ENCODE data around the gene ATPAF2. TPM values are rescaled to one million over a fixed set of nuclear protein-coding genes. Genes with fewer than 3 reads are reported as not detected.
"Not testable (repeated sequence)": the region's sequence is repeated elsewhere in the genome, so short reads cannot be mapped to it uniquely, and the experiment has no call there.

ATPAF2 gene
- total RNA-seq, 1 donor from 2014 or later, result 37.0 TPM

DNA sequence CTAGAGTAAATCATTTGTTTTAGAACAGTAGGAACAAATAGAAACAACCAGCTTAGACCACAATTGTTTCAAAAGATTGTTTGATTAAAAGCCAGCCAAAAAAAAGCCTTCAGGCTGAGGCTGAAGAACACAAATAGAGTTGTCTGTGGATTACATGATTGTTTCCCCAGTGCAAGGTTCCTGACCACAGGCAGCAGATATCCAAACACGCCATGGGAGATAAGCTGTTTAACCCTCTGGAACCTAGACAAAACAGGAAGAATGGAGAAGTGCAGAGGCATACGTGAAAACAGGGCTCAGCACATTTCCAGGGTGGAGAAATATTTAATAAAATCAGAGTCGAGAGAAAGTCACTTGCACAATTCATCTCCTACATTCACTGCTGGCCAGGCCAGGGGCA, 21.0 kb downstream of the ATPAF2 start:
- ATAC-seq (peak; percentile 39), DNase-seq (no peak)
- intact Hi-C loops (cut with micrococcal nuclease), result loop anchor here (10.0 kb wide), 1 partner anchor 93 kb away; no protein-coding TSS in a partner anchor

DNA sequence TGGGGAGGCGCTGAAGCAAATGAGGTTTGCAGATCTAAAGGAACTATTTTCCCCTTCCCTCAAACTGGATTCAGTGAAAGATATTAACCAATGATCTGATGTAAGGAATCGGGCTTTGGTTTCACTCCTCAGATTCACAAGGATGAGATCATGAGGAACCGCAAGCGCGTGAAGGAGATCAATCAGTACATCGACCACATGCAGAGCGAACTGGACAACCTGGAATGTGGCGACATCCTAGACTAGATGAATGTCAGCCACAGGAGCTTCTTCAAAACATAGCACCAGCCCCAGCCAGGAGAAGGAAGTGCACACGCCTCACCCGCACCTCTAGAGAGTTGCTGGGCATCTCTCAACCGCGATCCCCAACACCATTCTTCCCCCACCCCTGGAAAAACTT, 22.5 kb downstream of the ATPAF2 start:
- DNase-seq, result no peak
- ATAC-seq, result no peak
- intact Hi-C loops (cut with micrococcal nuclease), result loop anchor here (10.0 kb wide), 1 partner anchor 92 kb away; no protein-coding TSS in a partner anchor

DNA sequence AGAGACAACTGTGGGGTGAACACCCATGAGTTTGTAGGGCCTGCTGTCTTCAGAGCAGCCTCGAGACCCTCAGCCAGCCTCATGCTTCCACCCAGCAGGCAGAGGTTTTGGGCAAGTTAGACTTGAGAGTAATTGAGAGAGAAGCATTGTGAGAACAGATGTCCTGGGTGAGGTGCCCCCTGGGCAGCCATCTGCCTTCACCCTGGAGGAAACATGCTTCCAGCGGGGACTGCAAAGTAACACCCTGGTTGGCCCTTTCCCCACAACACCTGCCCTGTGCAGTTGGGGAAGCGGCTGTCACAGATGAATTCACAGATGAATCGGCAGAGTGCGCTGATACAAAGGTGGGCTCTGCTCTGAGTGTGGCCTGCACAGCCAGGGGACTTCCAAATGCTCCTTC, 23.4 kb downstream of the ATPAF2 start:
- ATAC-seq, result no peak
- intact Hi-C loops (cut with micrococcal nuclease), result loop anchor here (10.0 kb wide), 1 partner anchor 91 kb away; no protein-coding TSS in a partner anchor
- DNase-seq, result no peak

GRCh38 chr17:18014006-18014405, 25.0 kb downstream of the ATPAF2 start:
- intact Hi-C loops (cut with micrococcal nuclease), result loop anchor here (10.0 kb wide), 1 partner anchor 89 kb away; no protein-coding TSS in a partner anchor
- ATAC-seq, result no peak
- no peak for DNase-seq

- ATAC-seq, result no peak
- intact Hi-C loops (cut with micrococcal nuclease), result loop anchor here (10.0 kb wide), 1 partner anchor 86 kb away; no protein-coding TSS in a partner anchor
- no peak for DNase-seq
Observed at GRCh38 chr17:18011286-18011685, 27.7 kb downstream of the ATPAF2 start.

- intact Hi-C loops (cut with micrococcal nuclease), result loop anchor here (10.0 kb wide), 1 partner anchor 85 kb away; no protein-coding TSS in a partner anchor
- ATAC-seq (peak; percentile 89), DNase-seq (peak; percentile 68)
Observed at GRCh38 chr17:18009609-18010420, 29.2 kb downstream of the ATPAF2 start.

- DNase-seq (no peak), ATAC-seq (peak; percentile 22)
- intact Hi-C loops (cut with micrococcal nuclease), result no loop called here
Observed at GRCh38 chr17:18008496-18009268, 30.3 kb downstream of the ATPAF2 start.

- no peak for ATAC-seq
- intact Hi-C loops (cut with micrococcal nuclease), result no loop called here
- no peak for DNase-seq
Observed at GRCh38 chr17:18006495-18007239, 32.3 kb downstream of the ATPAF2 start.

- ATAC-seq (no peak), DNase-seq (no peak)
- intact Hi-C loops (cut with micrococcal nuclease), result no loop called here
Observed at GRCh38 chr17:18005496-18005895, 33.5 kb downstream of the ATPAF2 start.

DNA sequence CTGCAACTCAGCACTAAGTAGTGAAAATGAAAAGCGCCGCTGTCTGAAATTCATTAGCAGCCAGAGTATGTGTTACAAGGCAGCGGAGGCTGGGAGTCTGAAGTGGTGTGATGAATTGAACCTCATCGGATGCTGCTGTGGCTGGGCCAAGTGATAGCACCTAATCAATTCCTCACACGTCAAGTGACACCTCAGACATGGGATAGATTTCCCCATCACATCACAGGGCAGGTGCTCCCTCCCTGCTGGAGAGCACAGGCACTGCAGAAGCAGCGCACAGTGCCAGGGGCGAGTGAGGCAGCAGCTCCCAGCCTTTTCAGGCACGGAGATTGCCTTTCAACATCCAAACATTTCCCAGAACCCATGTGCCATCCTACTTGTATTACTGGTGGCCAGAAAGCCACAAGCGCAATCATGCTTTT, 34.1 kb downstream of the ATPAF2 start:
- DNase-seq, result peak; percentile 43
- ATAC-seq, result peak; percentile 62

GRCh38 chr17:18004345-18004744, 34.6 kb downstream of the ATPAF2 start:
- ATAC-seq (no peak), DNase-seq (no peak)
- intact Hi-C loops (cut with micrococcal nuclease), result no loop called here

More for the DNA sequence above, 34.1 kb downstream of the ATPAF2 start:
- intact Hi-C loops (cut with micrococcal nuclease), result no loop called here

DNA sequence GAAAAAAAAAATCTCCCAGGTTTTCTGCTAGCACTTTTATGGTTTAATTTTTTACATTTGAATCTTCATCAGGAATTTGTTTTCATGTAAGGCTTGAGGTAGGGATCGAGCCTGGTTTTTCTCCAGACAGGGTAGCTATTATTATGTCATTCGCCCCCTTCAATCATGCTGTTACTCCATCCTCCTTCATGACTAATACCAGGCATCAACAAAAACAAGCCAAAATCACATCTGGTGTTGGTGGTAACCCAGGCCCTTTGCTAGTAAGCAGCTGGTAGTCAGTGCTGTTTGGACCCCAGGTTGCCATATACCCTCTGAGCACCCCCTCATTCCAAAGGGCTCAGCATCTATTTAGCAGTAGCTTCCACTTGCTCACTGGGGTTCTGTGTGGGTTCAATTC, 36.8 kb downstream of the ATPAF2 start:
- DNase-seq (no peak), ATAC-seq (no peak)
- intact Hi-C loops (cut with micrococcal nuclease), result no loop called here

GRCh38 chr17:18000030-18000408, 38.9 kb downstream of the ATPAF2 start:
- DNase-seq (no peak), ATAC-seq (no peak)
- intact Hi-C loops (cut with micrococcal nuclease), result no loop called here

DNA sequence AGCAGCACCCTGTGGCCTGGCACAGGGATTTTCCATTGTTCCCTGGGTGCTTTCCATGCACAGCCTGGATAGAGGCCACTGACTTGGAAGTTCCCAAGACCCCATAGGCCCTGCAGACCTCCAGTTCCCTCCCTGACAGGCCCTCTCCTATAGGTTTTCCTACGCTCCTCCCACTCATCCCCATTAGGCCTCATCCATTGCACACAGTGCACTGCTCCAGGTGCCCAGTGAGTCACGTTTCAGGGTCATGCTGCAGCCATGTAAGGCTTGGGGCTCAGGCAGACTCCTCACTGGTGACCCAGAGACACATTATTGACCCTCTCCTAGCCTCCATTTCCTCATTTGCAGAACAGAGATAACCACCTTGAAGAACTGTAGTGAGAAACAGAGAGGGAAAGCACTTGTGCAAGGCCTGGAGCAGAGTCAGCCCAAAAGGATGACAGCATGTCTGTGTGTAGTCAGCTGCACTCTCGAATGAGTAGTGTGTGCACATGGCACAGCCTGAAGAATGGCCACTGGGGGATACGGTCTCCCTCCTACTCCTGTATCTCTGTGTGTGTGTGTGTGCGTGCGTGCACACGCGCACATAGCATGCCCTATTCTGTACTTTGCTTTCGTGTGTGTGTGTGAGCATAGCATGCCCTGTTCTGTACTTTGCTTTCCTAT, 39.5 kb downstream of the ATPAF2 start:
- intact Hi-C loops (cut with micrococcal nuclease), result no loop called here
- DNase-seq (no peak), ATAC-seq (no peak)

DNA sequence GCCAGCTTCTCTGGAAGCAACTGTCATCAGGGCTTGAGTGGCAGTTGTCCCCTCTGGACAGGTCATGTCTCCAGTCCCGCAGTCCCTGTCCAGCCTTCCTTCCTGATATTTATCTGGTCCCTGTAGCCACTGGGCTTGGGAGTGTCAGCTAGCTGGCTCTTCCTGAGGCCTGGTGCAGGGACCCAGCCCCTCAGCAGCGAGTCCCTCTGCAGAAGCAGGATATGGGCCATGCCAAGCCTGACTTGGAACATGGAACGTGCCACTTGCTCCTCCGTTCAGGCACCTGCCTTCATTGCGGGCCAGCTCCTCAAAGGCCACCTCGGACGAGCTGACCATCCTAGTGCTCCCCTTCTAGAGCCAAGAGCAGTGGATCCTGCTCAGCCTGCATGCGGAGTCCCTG, 40.0 kb downstream of the ATPAF2 start:
- DNase-seq (no peak), ATAC-seq (no peak)
- intact Hi-C loops (cut with micrococcal nuclease), result no loop called here

- DNase-seq; intact Hi-C loops (cut with micrococcal nuclease); ATAC-seq: not testable (repeated sequence)
Observed at GRCh38 chr17:17995887-17996286, 43.1 kb downstream of the ATPAF2 start.

DNA sequence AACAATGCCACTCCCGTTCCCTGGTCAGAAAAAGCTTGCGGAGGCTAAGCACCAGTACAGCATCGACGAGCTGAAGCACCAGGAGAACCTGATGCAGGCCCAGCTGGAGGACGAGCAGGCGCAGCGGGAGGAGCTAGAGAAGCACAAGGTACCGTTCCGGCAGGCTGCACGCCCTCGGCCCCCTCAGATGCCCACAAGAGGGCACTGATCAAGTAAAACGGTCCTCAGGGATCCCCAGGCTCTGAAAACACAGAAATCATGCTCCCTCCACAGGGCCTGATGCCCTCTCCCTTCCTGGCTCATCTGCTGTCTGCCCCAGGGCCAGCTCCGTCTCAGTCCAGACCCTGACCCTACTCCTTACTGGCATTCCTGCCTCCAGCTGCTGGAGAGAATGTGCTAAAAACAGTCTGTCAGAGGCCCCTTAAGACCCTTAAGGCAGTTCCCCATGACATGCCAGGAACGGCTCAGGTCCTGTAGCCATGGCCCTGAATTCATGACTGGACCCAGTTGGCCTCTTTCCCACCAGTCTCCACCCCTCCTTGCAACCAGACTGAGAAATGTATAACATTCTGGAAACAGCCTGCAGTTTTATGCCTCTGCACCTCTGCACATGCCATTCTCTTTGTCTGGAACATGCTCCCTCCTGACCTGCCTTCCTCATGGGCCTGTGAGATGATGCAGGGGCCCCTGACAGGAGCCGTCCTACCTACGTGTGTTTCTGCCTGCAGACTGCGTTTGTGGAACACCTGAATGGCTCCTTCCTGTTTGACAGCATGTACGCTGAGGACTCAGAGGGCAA, 44.5 kb downstream of the ATPAF2 start:
- peak; percentile 66 for DNase-seq
- intact Hi-C loops (cut with micrococcal nuclease), result no loop called here

DNA sequence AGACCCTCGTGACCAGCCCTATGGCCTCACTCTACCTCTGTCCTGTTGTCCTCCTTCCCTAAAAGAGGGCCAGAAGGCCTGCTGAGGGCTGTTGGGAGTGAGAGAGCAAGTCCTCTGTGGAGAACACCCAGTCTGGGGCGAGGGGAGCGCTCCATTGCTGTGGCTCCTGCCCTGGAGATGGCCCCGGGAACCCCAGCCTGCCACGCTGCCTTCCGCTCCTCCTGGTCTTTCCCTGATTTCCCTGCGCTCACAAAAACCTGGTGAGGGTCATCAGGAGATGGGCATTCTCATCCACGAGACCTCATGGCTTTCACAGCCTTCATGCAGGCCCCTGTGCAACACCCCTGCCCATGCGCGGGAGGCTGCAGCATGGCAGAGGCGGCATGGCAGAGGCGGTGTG, 45.1 kb downstream of the ATPAF2 start:
- intact Hi-C loops (cut with micrococcal nuclease), result no loop called here
- no peak for ATAC-seq
- no peak for DNase-seq

More for the DNA sequence above, 44.5 kb downstream of the ATPAF2 start:
- ATAC-seq, result peak; percentile 88
